GM13977 (cell line): ENCODE data around the gene LYVE1.

Experiments
- DNase-seq: peaks from one replicate; pipeline ENCODE4 v3.0.0; 2012; ENCODE audit warnings: low spot score
- in situ Hi-C: fragments of 300-500 bp; cut with MboI; formaldehyde crosslinking; loops from one replicate; pipeline ENCODE4 v1.12.0; 2022; ENCODE audit warnings: low sequenced_read_pairs, low pct_unique_long_range_greater_than_20kb, mixed read lengths, inconsistent platforms; ENCODE audit not compliant: unreplicated experiment
- TF ChIP-seq, protein P1 (sequence below): IDR thresholded peaks from 2 replicates; pipeline ENCODE4 v1.5.1; 2012; ENCODE audit warnings: mild to moderate bottlenecking, control low read depth; ENCODE audit not compliant: insufficient read depth; ENCODE audit errors: extremely low read depth, missing control alignments

LYVE1 gene

DNA sequence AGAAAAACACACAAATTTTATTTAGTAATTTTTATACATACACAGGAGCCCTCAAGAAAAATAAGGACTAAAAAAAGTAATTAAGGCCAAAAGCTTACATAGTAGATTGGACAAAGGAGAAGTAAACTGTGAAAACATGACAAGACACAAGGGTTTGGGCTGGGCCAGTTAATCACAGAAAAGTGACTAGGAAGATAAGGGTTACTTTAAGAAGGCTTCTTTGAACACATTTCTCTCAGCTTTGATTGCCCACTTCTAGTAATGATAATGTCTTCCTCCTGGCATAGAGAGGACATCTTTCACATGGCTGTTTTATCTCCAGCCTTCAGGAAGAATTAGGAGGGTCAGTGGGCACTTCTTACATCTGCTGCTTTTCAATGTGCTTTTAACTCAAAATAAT, 30.9 kb downstream of the LYVE1 start:
- TF ChIP-seq, protein P1, sequence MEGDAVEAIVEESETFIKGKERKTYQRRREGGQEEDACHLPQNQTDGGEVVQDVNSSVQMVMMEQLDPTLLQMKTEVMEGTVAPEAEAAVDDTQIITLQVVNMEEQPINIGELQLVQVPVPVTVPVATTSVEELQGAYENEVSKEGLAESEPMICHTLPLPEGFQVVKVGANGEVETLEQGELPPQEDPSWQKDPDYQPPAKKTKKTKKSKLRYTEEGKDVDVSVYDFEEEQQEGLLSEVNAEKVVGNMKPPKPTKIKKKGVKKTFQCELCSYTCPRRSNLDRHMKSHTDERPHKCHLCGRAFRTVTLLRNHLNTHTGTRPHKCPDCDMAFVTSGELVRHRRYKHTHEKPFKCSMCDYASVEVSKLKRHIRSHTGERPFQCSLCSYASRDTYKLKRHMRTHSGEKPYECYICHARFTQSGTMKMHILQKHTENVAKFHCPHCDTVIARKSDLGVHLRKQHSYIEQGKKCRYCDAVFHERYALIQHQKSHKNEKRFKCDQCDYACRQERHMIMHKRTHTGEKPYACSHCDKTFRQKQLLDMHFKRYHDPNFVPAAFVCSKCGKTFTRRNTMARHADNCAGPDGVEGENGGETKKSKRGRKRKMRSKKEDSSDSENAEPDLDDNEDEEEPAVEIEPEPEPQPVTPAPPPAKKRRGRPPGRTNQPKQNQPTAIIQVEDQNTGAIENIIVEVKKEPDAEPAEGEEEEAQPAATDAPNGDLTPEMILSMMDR = no peak
- in situ Hi-C loops = no loop called here
- DNase-seq = no peak

DNA sequence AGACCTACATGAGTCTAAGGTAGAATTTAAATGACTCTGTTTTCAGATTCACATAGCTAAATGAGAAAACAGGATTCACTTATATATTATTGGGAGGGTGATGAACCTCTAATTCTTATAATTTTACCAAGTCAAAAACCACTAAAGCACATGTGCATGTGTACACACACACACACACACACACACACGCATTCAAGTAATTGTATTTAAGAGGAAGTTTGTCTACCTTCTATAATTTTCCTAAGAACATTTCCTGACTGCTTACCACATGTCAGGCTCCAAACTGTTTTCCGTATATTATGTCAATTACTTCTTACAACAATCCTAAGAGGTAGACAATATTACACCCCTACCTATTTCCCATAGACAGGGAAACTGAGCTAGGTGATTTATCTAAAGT, 34.1 kb downstream of the LYVE1 start:
- no peak for DNase-seq
- in situ Hi-C loops = no loop called here
- TF ChIP-seq, protein P1 = no peak

DNA sequence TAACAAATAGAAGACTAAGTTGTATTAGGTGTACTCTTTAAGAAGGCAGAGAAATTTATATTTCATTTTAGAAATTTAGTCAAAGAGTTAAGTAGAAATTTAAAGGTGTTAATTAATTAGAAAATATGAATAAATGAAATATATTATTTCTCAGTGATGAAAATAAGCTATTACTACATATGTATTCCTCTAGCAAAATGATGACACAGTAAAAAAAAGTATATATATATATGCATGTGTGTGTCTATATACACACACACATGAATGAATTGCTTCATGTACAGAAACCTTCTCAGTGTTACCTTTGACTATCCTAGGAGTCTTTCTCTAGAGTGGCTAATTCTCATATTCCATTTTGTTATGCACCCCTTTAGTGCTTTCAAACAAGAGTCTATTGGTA, 35.1 kb downstream of the LYVE1 start:
- no peak for DNase-seq
- in situ Hi-C loops = no loop called here
- TF ChIP-seq, protein P1 = no peak

DNA sequence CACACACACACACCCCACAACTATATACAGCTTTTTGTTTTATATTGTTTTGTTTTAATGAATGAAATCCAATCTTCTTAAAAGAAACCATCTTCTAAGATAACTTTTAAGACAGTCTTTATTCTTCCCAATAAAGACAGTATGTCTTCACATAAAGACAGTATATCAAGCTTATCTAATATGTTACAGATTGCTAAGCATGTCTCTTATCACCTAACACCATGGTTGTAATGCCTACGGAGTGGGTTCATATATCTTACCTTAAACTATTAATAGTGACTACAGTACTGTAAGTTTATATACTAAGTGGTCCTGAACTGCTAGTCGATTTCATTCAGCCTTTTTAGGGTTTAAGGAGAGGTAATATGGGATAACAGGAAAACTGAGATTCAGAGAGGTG, 35.9 kb downstream of the LYVE1 start:
- TF ChIP-seq, protein P1 = no peak
- in situ Hi-C loops = no loop called here

DNA sequence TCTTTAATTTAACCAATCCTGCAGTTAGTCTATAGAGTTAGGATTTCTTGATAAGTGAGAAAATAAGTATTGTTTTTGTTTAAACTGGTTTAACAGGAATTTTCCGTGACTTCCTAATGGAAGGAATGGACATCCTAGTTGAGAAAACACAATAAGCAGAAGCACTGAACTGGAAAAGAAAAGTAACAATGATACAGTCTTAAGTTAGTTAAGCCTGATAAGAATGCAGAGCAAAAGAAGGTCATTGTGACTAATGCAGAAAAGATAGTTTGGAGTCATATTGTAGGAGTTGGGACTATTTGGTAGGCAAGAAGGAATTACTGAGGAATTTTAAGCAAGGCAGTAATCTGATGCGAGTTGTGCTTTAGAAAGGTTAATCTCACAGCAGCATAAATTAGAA, 39.2 kb downstream of the LYVE1 start:
- TF ChIP-seq, protein P1 = no peak
- in situ Hi-C loops = no loop called here
- no peak for DNase-seq

More for the DNA sequence above, 35.9 kb downstream of the LYVE1 start:
- no peak for DNase-seq

DNA sequence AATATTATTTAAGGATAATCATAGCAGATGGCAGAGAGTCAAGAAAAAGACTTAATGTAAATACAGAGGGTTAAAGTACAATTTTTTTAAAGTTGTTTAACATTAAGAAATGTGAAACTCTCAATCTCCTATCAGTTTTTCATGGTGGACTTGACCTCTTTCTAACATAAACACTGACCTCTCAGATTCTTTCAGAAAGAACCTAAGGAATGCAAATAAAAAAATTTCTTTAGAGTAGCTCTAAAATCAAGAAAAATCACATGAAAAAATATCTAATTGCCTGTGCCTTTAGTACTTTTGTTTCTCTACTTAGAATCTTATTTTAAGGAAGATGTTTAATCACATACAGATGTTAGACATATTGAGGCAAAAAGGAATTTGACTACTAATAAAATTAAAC, 40.3 kb downstream of the LYVE1 start:
- in situ Hi-C loops = no loop called here
- TF ChIP-seq, protein P1 = no peak
- no peak for DNase-seq
